ENCODE data around the gene WRAP73. TPM values are rescaled to one million over a fixed set of nuclear protein-coding genes. Genes with fewer than 3 reads are reported as not detected.
"Not testable (repeated sequence)": the region's sequence is repeated elsewhere in the genome, so short reads cannot be mapped to it uniquely, and the experiment has no call there.

Gene WRAP73
- polyA plus RNA-seq, 4 donors, result 17.4 to 21.1 (median 19.7) TPM

- DNase-seq (ENCODE audit: low read depth in 4 of 4, low spot score in 3 of 4), result no peak
Measured at GRCh38 chr1:3584915-3585314, 65.0 kb downstream of the WRAP73 start.

GRCh38 chr1:3583751-3584150 is 66.2 kb downstream of the WRAP73 start:
- DNase-seq (ENCODE audit: low read depth in 4 of 4, low spot score in 3 of 4), result not testable (repeated sequence)

DNA sequence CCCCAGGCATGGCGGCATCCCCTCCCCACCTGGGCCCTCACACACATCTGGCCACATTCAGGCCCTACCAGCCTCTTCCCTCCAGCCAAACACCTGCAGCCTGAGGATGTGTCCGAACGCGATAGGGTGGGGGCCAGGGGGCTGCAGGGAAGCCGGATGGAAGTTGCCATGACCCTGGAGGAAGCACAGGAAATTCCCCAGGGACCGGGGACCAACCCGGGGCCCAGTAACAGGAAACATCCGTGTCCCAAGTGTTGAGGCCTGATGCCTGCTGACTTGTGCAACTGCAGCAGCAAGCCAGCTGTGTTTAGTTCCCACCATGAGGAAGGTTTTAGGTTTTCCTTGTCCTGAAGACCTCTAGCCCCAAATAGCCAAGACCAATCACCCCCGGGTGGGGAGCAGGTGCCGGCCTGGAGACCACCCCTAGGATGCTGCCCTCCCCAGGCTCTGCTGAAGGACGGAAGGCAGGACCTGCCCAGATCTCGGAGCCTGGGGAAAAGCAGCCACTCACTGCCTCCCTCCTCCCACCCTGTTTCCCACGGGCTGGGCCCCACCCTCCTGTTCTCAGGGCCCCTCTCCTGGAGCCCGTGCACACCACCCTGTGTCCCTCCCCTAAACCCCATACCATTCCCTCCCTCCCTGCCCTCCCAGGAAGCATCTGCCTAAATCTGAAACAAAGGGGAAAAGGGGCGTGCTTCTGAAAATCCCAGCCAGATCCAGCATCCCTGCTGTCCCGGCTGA is 68.4 kb downstream of the WRAP73 start:
- no peak for DNase-seq (ENCODE audit: low read depth in 4 of 4, low spot score in 3 of 4)

Other genes with a start within 250 kb of the WRAP73 start
- gene ARHGEF16, start 195.4 kb downstream of the WRAP73 start, polyA plus RNA-seq (ENCODE audit: insufficient read length in 4 of 4), result 10 to 100 TPM; 16.1 to 25.7 (median 17.6) TPM
- 10 to 100 TPM in 2 of 4 donors, 1 to 10 TPM in 2; 9.0 to 15.6 (median 10.5) TPM for gene MEGF6, start 38.6 kb downstream of the WRAP73 start, polyA plus RNA-seq (ENCODE audit: insufficient read length in 4 of 4)
- gene TPRG1L, start 25.1 kb downstream of the WRAP73 start, polyA plus RNA-seq (ENCODE audit: insufficient read length in 4 of 4), result 10 to 100 TPM; 42.5 to 50.0 (median 46.1) TPM
- gene TP73, start 2.4 kb upstream of the WRAP73 start, polyA plus RNA-seq (ENCODE audit: insufficient read length in 4 of 4), result under 1 TPM; 0.55 to 0.70 (median 0.62) TPM
- under 1 TPM; 0.20 to 0.22 (median 0.21) TPM for gene CCDC27, start 102.3 kb upstream of the WRAP73 start, polyA plus RNA-seq (ENCODE audit: insufficient read length in 4 of 4)
- 10 to 100 TPM; 11.4 to 18.4 (median 14.5) TPM for gene SMIM1, start 122.6 kb upstream of the WRAP73 start, polyA plus RNA-seq (ENCODE audit: insufficient read length in 4 of 4)
- 10 to 100 TPM; 66.6 to 75.8 (median 69.8) TPM for gene LRRC47, start 146.4 kb upstream of the WRAP73 start, polyA plus RNA-seq (ENCODE audit: insufficient read length in 4 of 4)
- 10 to 100 TPM; 30.0 to 36.2 (median 33.9) TPM for gene CEP104, start 207.1 kb upstream of the WRAP73 start, polyA plus RNA-seq (ENCODE audit: insufficient read length in 4 of 4)
- gene DFFB, start 207.4 kb upstream of the WRAP73 start, polyA plus RNA-seq (ENCODE audit: insufficient read length in 4 of 4), result 1 to 10 TPM; 5.7 to 8.6 (median 6.9) TPM

All from right renal pelvis (tissue), 4 donors.